Measurements from ENCODE around the gene PTGER1. TPM values are rescaled to one million over a fixed set of nuclear protein-coding genes. Genes with fewer than 3 reads are reported as not detected.

Gene PTGER1
- total and polyA plus RNA-seq, 12 donors, result 0.16 to 0.17 TPM; not detected in 10

GRCh38 chr19:14428882-14429416, 46.2 kb downstream of the PTGER1 start:
- no peaks in the 10 kb centered on the region for H3K9me3 ChIP-seq
- WGBS, 2 donors, result 84 to 88% methylated on average over 4 of the region's 4 CpGs
- H3K27ac ChIP-seq, result no peak overlapping the region
- no peaks in the 10 kb centered on the region for H3K27me3 ChIP-seq
- H3K4me1 ChIP-seq, result peaks cover 0 to 18% (median 11%) of the 10 kb centered on the region in 9 donors
- intact Hi-C loops (cut with DNase I), result loop anchor here in 1 of 10 donors (5.0 kb wide), 1 partner anchor 43 kb away; no protein-coding TSS in a partner anchor
- TF ChIP-seq, protein P1, sequence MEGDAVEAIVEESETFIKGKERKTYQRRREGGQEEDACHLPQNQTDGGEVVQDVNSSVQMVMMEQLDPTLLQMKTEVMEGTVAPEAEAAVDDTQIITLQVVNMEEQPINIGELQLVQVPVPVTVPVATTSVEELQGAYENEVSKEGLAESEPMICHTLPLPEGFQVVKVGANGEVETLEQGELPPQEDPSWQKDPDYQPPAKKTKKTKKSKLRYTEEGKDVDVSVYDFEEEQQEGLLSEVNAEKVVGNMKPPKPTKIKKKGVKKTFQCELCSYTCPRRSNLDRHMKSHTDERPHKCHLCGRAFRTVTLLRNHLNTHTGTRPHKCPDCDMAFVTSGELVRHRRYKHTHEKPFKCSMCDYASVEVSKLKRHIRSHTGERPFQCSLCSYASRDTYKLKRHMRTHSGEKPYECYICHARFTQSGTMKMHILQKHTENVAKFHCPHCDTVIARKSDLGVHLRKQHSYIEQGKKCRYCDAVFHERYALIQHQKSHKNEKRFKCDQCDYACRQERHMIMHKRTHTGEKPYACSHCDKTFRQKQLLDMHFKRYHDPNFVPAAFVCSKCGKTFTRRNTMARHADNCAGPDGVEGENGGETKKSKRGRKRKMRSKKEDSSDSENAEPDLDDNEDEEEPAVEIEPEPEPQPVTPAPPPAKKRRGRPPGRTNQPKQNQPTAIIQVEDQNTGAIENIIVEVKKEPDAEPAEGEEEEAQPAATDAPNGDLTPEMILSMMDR (IDR thresholded peaks at IDR 0.05), result no peak
- H3K4me3 ChIP-seq, result no peak overlapping the region
- no peak for ATAC-seq
- no peak for DNase-seq
- H3K36me3 ChIP-seq, result no peaks in the 10 kb centered on the region

DNA sequence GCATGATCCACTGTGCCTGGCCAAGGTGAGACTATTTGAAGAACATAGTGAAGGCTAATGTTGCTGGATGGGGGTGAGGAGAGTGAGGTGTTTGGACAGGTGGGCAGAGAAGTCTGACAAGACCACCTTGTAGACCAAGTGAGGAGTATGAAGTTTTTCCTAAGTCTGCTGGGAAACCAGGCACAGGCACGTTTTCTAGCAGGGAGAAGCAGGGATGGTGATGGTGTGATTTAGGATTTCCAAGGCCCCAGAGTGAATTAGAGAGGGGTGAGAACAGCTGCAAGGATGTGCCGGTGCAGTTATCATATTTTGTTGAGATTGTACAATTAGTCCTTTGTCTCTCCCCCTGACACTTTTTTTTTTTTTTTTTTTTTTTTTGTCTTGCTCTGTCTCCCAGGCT, 47.7 kb downstream of the PTGER1 start:
- 61 to 65% methylated on average over 2 of the region's 2 CpGs for WGBS, 2 donors

GRCh38 chr19:14425696-14426138, 49.4 kb downstream of the PTGER1 start:
- Histone ChIP-seq H3K4me3 (no peak overlapping the region), H3K36me3 (no peaks in the 10 kb centered on the region), H3K27ac (no peak overlapping the region), H3K4me1 (peaks cover 0 to 16% (median 0%) of the 10 kb centered on the region in 9 donors), H3K27me3 (no peaks in the 10 kb centered on the region), H3K9me3 (no peaks in the 10 kb centered on the region)
- ATAC-seq (no peak), DNase-seq (no peak)
- whole genome bisulfite sequencing, 2 donors, result 71 to 74% methylated on average over 7 of the region's 7 CpGs
- TF ChIP-seq, protein P1 (IDR thresholded peaks at IDR 0.05), result no peak
- intact Hi-C loops (cut with DNase I), result loop anchor here in 1 of 10 donors (5.0 kb wide), 1 partner anchor 47 kb away; no protein-coding TSS in a partner anchor

More for the DNA sequence above, 47.7 kb downstream of the PTGER1 start:
- ATAC-seq (no peak), DNase-seq (no peak)
- H3K36me3 ChIP-seq, result no peaks in the 10 kb centered on the region
- H3K27ac ChIP-seq, result no peak overlapping the region
- intact Hi-C loops (cut with DNase I), result loop anchor here in 1 of 10 donors (5.0 kb wide), 1 partner anchor 45 kb away; no protein-coding TSS in a partner anchor
- no peaks in the 10 kb centered on the region for H3K27me3 ChIP-seq
- H3K9me3 ChIP-seq, result no peaks in the 10 kb centered on the region
- peaks cover 0 to 20% (median 3%) of the 10 kb centered on the region in 9 donors for H3K4me1 ChIP-seq
- H3K4me3 ChIP-seq, result no peak overlapping the region
- TF ChIP-seq, protein P1 (IDR thresholded peaks at IDR 0.05), result no peak

Other genes starting within 250 kb of the PTGER1 start
- gene ADGRE5, start 93.9 kb downstream of the PTGER1 start, total RNA-seq, result 10 to 100 TPM; 24.0 to 58.0 (median 32.8) TPM
- 10 to 100 TPM; 14.5 to 30.6 TPM for gene ADGRE5, start 93.9 kb downstream of the PTGER1 start, polyA plus RNA-seq
- 10 to 100 TPM; 15.4 to 39.6 (median 21.7) TPM for gene DDX39A, start 56.0 kb downstream of the PTGER1 start, total RNA-seq
- 100 to 1,000 TPM in 1 of 2 donors, 10 to 100 TPM in 1; 78.3 to 110 TPM for gene DDX39A, start 56.0 kb downstream of the PTGER1 start, polyA plus RNA-seq
- gene PKN1, start 42.0 kb downstream of the PTGER1 start, total RNA-seq, result 100 to 1,000 TPM in 9 of 10 donors, 10 to 100 TPM in 1; 85.2 to 176 (median 126) TPM
- 100 to 1,000 TPM; 108 to 146 TPM for gene PKN1, start 42.0 kb downstream of the PTGER1 start, polyA plus RNA-seq
- gene GIPC1, start 20.8 kb upstream of the PTGER1 start, total RNA-seq, result 10 to 100 TPM; 41.6 to 51.5 (median 45.8) TPM
- 10 to 100 TPM; 57.3 to 84.1 TPM for gene GIPC1, start 20.8 kb upstream of the PTGER1 start, polyA plus RNA-seq
- 10 to 100 TPM; 40.3 to 99.0 (median 46.4) TPM for gene DNAJB1, start 43.0 kb upstream of the PTGER1 start, total RNA-seq
- 10 to 100 TPM; 23.6 to 44.2 TPM for gene DNAJB1, start 43.0 kb upstream of the PTGER1 start, polyA plus RNA-seq
- gene TECR, start 54.2 kb upstream of the PTGER1 start, total RNA-seq, result 10 to 100 TPM; 61.4 to 99.6 (median 73.1) TPM
- 100 to 1,000 TPM in 1 of 2 donors, 10 to 100 TPM in 1; 88.7 to 194 TPM for gene TECR, start 54.2 kb upstream of the PTGER1 start, polyA plus RNA-seq
- 100 to 1,000 TPM; 347 to 525 (median 467) TPM for gene NDUFB7, start 96.7 kb upstream of the PTGER1 start, total RNA-seq
- gene NDUFB7, start 96.7 kb upstream of the PTGER1 start, polyA plus RNA-seq, result 1,000 to 10,000 TPM; 1,131 to 1,673 TPM
- under 1 TPM in 1 of 10 donors, not detected in 9; 0.12 TPM for gene CLEC17A, start 107.7 kb upstream of the PTGER1 start, total RNA-seq
- not detected for gene CLEC17A, start 107.7 kb upstream of the PTGER1 start, polyA plus RNA-seq
- gene ADGRE3, start 199.5 kb upstream of the PTGER1 start, total RNA-seq, result under 1 TPM in 7 of 10 donors, not detected in 3; 0.15 to 0.78 (median 0.26) TPM
- gene ADGRE3, start 199.5 kb upstream of the PTGER1 start, polyA plus RNA-seq, result under 1 TPM in 1 of 2 donors, not detected in 1; 0.01 TPM
- 10 to 100 TPM in 2 of 10 donors, 1 to 10 TPM in 8; 5.8 to 10.3 (median 8.5) TPM for gene ZNF333, start 214.7 kb upstream of the PTGER1 start, total RNA-seq
- gene ZNF333, start 214.7 kb upstream of the PTGER1 start, polyA plus RNA-seq, result 10 to 100 TPM in 1 of 2 donors, 1 to 10 TPM in 1; 4.2 to 12.8 TPM

Measured in heart right ventricle (tissue), 16 donors.